Measurements from ENCODE around the gene ZNF598. TPM values are rescaled to one million over a fixed set of nuclear protein-coding genes. Genes with fewer than 3 reads are reported as not detected.

ZNF598 gene
- polyA plus RNA-seq, 1 of the 3 experiments (the other 2 are of a cell fraction): 47.8 TPM

DNA sequence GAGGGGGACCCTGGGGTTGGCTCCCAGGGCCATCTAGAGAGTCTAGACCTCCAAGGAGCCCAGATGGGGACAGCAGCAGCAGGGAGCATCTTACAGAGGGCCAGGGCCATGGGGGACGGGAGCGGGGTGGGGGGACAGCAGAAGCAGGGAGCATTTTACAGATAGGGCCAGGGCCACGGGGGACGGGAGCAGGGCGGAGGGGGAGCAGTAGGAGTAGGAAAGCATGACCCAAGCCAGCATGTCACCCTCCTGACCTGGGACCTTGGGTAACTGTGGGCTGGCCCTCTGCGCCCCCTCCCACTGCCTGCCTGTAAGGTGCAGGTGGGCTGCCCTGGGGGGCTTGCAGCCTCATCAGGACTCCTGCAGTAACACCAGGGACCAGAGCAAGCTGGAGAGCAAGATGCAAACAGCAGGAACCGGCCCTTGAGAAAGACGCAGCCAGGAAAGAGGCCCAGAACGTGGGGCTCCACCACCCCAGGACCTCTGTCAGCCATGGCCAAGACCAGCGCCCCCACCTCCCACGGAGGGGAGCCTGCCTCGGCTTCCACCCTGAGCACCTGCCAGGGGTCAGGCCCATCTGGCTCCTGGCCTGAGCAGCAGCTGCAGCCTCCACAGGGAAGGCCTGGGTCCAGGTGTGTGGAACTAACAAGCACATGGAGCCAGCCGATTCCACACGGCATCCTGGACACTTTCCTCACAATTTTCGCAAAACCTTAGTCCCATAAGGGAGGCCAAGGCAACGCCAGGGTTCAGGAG lies 2.4 kb downstream of the ZNF598 start:
- Histone ChIP-seq H3F3A (replicated peaks; ENCODE audit: insufficient read depth) (peaks cover 15% of the 10 kb centered on the region), H3K27ac (ENCODE audit: low read depth in 2 of 2, low read length in 1 of 2) (peak overlapping the region in 1 of 2 experiments; percentile 19; a peak in 1 of 4 replicates), H3K27me3 (ENCODE audit: insufficient read depth) (no peaks in the 10 kb centered on the region), H3K9ac (peak overlapping the region; percentile 95), H3K4me3 (ENCODE audit: low read depth in 2 of 2, low read length in 1 of 2) (peak overlapping the region; percentile 90 to 91; a peak in 3 of 4 replicates), H3K79me2 (ENCODE audit: insufficient read depth) (peaks cover 82% of the 10 kb centered on the region), H2AFZ (ENCODE audit: low read depth) (no peak overlapping the region), H3K9me3 (no peaks in the 10 kb centered on the region), H4K20me1 (ENCODE audit: insufficient read depth) (peaks cover 65% of the 10 kb centered on the region), H3K36me3 (replicated peaks in 1 of 2; ENCODE audit: control insufficient read depth in 1 of 2, insufficient read depth in 2 of 2, low read length in 1 of 2) (peaks cover 3 to 19% of the 10 kb centered on the region in 2 experiments), H3K4me1 (ENCODE audit: control insufficient read depth in 1 of 2, insufficient read depth in 2 of 2, low read depth in 1 of 2, low read length in 1 of 2) (peaks cover 24 to 61% of the 10 kb centered on the region in 2 experiments; a peak in 3 of 4 replicates), H3K9me2 (no peaks in the 10 kb centered on the region), H3K4me2 (peak overlapping the region; percentile 97)
- TF ChIP-seq NFIC (IDR thresholded peaks at IDR 0.05; ENCODE audit: borderline replicate concordance) (no peak), RFX5 (IDR thresholded peaks at IDR 0.05; ENCODE audit: low read length) (no peak), POLR2AphosphoS5 (IDR thresholded peaks at IDR 0.05; ENCODE audit: low read depth, low read length) (no peak), YY1 (IDR thresholded peaks at IDR 0.05; ENCODE audit: low read depth) (no peak), MEF2A (IDR thresholded peaks at IDR 0.05; ENCODE audit: borderline replicate concordance, low read depth) (no peak), EP300 (IDR thresholded peaks at IDR 0.05; ENCODE audit: borderline replicate concordance in 1 of 2, low read depth in 1 of 2, low read length in 1 of 2) (no peak), RCOR1 (IDR thresholded peaks at IDR 0.05; ENCODE audit: low read length) (no peak), PBX3 (IDR thresholded peaks at IDR 0.05) (no peak), CHD2 (IDR thresholded peaks at IDR 0.05; ENCODE audit: low read length, partially characterized antibody) (no peak), FOXM1 (IDR thresholded peaks at IDR 0.05; ENCODE audit: low read depth) (no peak), TAF1 (IDR thresholded peaks at IDR 0.05; ENCODE audit: borderline replicate concordance, low read depth, low read length) (no peak), GATA2 (CRISPR knock-in tag; IDR thresholded peaks at IDR 0.05) (no peak), JUND (IDR thresholded peaks at IDR 0.05) (no peak), TEAD4 (IDR thresholded peaks at IDR 0.05; ENCODE audit: borderline replicate concordance, insufficient read depth) (no peak), ELF1 (IDR thresholded peaks at IDR 0.05) (no peak)
- TF ChIP-seq, protein P1, sequence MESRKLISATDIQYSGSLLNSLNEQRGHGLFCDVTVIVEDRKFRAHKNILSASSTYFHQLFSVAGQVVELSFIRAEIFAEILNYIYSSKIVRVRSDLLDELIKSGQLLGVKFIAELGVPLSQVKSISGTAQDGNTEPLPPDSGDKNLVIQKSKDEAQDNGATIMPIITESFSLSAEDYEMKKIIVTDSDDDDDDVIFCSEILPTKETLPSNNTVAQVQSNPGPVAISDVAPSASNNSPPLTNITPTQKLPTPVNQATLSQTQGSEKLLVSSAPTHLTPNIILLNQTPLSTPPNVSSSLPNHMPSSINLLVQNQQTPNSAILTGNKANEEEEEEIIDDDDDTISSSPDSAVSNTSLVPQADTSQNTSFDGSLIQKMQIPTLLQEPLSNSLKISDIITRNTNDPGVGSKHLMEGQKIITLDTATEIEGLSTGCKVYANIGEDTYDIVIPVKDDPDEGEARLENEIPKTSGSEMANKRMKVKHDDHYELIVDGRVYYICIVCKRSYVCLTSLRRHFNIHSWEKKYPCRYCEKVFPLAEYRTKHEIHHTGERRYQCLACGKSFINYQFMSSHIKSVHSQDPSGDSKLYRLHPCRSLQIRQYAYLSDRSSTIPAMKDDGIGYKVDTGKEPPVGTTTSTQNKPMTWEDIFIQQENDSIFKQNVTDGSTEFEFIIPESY (IDR thresholded peaks at IDR 0.05; ENCODE audit: borderline replicate concordance, low read depth): no peak
- TF ChIP-seq, protein P2, sequence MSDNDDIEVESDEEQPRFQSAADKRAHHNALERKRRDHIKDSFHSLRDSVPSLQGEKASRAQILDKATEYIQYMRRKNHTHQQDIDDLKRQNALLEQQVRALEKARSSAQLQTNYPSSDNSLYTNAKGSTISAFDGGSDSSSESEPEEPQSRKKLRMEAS (IDR thresholded peaks at IDR 0.05; ENCODE audit: low read depth): no peak
- TF ChIP-seq, protein P3, sequence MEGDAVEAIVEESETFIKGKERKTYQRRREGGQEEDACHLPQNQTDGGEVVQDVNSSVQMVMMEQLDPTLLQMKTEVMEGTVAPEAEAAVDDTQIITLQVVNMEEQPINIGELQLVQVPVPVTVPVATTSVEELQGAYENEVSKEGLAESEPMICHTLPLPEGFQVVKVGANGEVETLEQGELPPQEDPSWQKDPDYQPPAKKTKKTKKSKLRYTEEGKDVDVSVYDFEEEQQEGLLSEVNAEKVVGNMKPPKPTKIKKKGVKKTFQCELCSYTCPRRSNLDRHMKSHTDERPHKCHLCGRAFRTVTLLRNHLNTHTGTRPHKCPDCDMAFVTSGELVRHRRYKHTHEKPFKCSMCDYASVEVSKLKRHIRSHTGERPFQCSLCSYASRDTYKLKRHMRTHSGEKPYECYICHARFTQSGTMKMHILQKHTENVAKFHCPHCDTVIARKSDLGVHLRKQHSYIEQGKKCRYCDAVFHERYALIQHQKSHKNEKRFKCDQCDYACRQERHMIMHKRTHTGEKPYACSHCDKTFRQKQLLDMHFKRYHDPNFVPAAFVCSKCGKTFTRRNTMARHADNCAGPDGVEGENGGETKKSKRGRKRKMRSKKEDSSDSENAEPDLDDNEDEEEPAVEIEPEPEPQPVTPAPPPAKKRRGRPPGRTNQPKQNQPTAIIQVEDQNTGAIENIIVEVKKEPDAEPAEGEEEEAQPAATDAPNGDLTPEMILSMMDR (IDR thresholded peaks at IDR 0.05): no peak
- TF ChIP-seq, protein P4, sequence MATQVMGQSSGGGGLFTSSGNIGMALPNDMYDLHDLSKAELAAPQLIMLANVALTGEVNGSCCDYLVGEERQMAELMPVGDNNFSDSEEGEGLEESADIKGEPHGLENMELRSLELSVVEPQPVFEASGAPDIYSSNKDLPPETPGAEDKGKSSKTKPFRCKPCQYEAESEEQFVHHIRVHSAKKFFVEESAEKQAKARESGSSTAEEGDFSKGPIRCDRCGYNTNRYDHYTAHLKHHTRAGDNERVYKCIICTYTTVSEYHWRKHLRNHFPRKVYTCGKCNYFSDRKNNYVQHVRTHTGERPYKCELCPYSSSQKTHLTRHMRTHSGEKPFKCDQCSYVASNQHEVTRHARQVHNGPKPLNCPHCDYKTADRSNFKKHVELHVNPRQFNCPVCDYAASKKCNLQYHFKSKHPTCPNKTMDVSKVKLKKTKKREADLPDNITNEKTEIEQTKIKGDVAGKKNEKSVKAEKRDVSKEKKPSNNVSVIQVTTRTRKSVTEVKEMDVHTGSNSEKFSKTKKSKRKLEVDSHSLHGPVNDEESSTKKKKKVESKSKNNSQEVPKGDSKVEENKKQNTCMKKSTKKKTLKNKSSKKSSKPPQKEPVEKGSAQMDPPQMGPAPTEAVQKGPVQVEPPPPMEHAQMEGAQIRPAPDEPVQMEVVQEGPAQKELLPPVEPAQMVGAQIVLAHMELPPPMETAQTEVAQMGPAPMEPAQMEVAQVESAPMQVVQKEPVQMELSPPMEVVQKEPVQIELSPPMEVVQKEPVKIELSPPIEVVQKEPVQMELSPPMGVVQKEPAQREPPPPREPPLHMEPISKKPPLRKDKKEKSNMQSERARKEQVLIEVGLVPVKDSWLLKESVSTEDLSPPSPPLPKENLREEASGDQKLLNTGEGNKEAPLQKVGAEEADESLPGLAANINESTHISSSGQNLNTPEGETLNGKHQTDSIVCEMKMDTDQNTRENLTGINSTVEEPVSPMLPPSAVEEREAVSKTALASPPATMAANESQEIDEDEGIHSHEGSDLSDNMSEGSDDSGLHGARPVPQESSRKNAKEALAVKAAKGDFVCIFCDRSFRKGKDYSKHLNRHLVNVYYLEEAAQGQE (IDR thresholded peaks at IDR 0.05; ENCODE audit: low read depth, low read length): no peak
- ChIA-PET POLR2A (interaction anchor here (1.4 kb wide), 1 partner anchor 148 kb away, joined by 8 read pairs; the partner anchor contains the start of gene TRAF7), CTCF (interaction anchor here (1.1 to 1.7 kb wide), 2 partner anchors 18 to 40 kb away, joined by 3 to 5 read pairs; partner anchors contain the start of genes NTHL1 and TSC2)
- DNase-seq: no peak
- WGBS (ENCODE audit: low lambda C conversion rate): 95% methylated on average over 8 of the region's 16 CpGs

All from SK-N-SH (cell line).